NCI-H2171 (cell line): ENCODE measurements around the gene PLCH1.

Experiments
- DNase-seq: peaks from one replicate; lab custom pipeline; 2025; lab: John Stamatoyannopoulos, UW

PLCH1 gene

GRCh38 chr3:155334914-155335723 lies 409.8 kb downstream of the PLCH1 start:
- no peak for DNase-seq

- no peak for DNase-seq
Observed at GRCh38 chr3:155334215-155334913, 410.5 kb downstream of the PLCH1 start.

- DNase-seq = no peak
Observed at GRCh38 chr3:155332716-155333115, 412.2 kb downstream of the PLCH1 start.

- no peak for DNase-seq
Observed at GRCh38 chr3:155331078-155331477, 413.8 kb downstream of the PLCH1 start.

GRCh38 chr3:155330370-155330769 lies 414.5 kb downstream of the PLCH1 start:
- no peak for DNase-seq

- DNase-seq = no peak
Observed at GRCh38 chr3:155329513-155330048, 415.3 kb downstream of the PLCH1 start.

GRCh38 chr3:155327871-155328270 lies 417.0 kb downstream of the PLCH1 start:
- no peak for DNase-seq

- no peak for DNase-seq
Observed at GRCh38 chr3:155327430-155327829, 417.4 kb downstream of the PLCH1 start.

- DNase-seq = no peak
Observed at GRCh38 chr3:155326901-155327300, 418.0 kb downstream of the PLCH1 start.

- DNase-seq = no peak
Observed at GRCh38 chr3:155326244-155326643, 418.6 kb downstream of the PLCH1 start.
